ENCODE data around the gene SMYD3. TPM values are rescaled to one million over a fixed set of nuclear protein-coding genes. Genes with fewer than 3 reads are reported as not detected.

Gene SMYD3
- total RNA-seq, 1 donor from 2014 or later = 80.8 TPM

GRCh38 chr1:246320286-246320685 is 186.8 kb downstream of the SMYD3 start:
- Histone ChIP-seq H4K20me1 (ENCODE audit: insufficient read depth, low read length) (no peaks in the 10 kb centered on the region), H3K79me2 (ENCODE audit: insufficient read depth, low read length) (no peaks in the 10 kb centered on the region), H3K27me3 (ENCODE audit: insufficient read depth, low read length) (no peaks in the 10 kb centered on the region), H2AFZ (ENCODE audit: low read depth, low read length) (no peak overlapping the region), H3K27ac (ENCODE audit: low read depth, low read length) (no peak overlapping the region), H3K4me3 (ENCODE audit: insufficient read depth, low read depth, low read length) (no peak overlapping the region), H3K9ac (ENCODE audit: low read length) (no peak overlapping the region), H3K9me3 (ENCODE audit: insufficient read depth, low read depth, low read length) (no peaks in the 10 kb centered on the region), H3K36me3 (ENCODE audit: insufficient read depth, low read length) (no peaks in the 10 kb centered on the region), H3K4me1 (ENCODE audit: insufficient read depth, low read length) (peaks cover 6% of the 10 kb centered on the region), H3K4me2 (ENCODE audit: low read length) (no peak overlapping the region)
- TF ChIP-seq EZH2 (IDR thresholded peaks at IDR 0.05; ENCODE audit: insufficient read depth, low read length) = no peak
- peaks cover 7% of the 10 kb centered on the region for H3K4me1 Mint-ChIP-seq (ENCODE audit: low read depth, unreplicated experiment)
- no peak overlapping the region for H3K4me3 Mint-ChIP-seq (ENCODE audit: unreplicated experiment)
- DNase-seq (ENCODE audit: low read depth) (no peak), FAIRE-seq (no peak)
- H3K36me3 Mint-ChIP-seq (ENCODE audit: low read depth, unreplicated experiment) = peaks cover 2% of the 10 kb centered on the region
- H3K9me3 Mint-ChIP-seq (ENCODE audit: unreplicated experiment) = no peaks in the 10 kb centered on the region
- H3K27me3 Mint-ChIP-seq (ENCODE audit: low read depth, unreplicated experiment) = no peaks in the 10 kb centered on the region
- H3K27ac Mint-ChIP-seq (ENCODE audit: unreplicated experiment) = no peak overlapping the region

DNA sequence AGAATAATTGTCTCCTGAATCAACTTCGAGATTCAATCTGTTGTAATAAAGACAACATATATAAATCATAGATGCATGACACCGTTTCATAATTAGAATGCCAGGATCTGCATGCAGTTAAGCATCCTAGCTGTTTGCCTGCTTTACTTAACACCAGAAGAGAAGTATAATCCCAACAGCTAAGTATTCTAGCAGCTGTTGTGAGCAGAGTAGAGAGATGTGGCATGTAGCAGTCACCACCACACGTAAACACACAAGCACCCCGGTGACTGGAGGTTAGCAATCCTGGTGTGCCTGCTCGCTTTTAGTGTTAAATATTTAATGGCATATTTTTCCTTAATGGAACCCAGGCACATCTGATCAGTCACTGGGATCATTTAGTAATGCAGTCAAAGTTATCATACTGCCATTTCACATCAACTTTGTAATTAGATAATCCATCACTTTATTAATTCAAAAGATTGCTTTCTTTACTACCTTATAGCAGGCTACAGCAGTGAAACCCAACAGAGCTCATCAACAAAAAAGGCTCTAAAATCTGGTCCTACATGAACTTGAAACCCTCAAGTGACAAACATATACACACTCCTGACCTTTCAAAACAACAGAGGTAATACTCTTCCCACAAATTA is 187.9 kb downstream of the SMYD3 start:
- Histone ChIP-seq H3K27ac (ENCODE audit: low read depth, low read length) (no peak overlapping the region), H3K4me1 (ENCODE audit: insufficient read depth, low read length) (peaks cover 6% of the 10 kb centered on the region), H3K4me2 (ENCODE audit: low read length) (no peak overlapping the region), H3K79me2 (ENCODE audit: insufficient read depth, low read length) (no peaks in the 10 kb centered on the region), H3K27me3 (ENCODE audit: insufficient read depth, low read length) (no peaks in the 10 kb centered on the region), H2AFZ (ENCODE audit: low read depth, low read length) (no peak overlapping the region), H3K36me3 (ENCODE audit: insufficient read depth, low read length) (no peaks in the 10 kb centered on the region), H3K9ac (ENCODE audit: low read length) (no peak overlapping the region), H3K9me3 (ENCODE audit: insufficient read depth, low read depth, low read length) (no peaks in the 10 kb centered on the region), H3K4me3 (ENCODE audit: insufficient read depth, low read depth, low read length) (no peak overlapping the region), H4K20me1 (ENCODE audit: insufficient read depth, low read length) (no peaks in the 10 kb centered on the region)
- DNase-seq (ENCODE audit: low read depth) (no peak), FAIRE-seq (peak; percentile 45)
- Mint-ChIP-seq H3K27ac (ENCODE audit: unreplicated experiment) (no peak overlapping the region), H3K4me3 (ENCODE audit: unreplicated experiment) (no peak overlapping the region), H3K4me1 (ENCODE audit: low read depth, unreplicated experiment) (peaks cover 5% of the 10 kb centered on the region), H3K36me3 (ENCODE audit: low read depth, unreplicated experiment) (no peaks in the 10 kb centered on the region), H3K9me3 (ENCODE audit: unreplicated experiment) (no peaks in the 10 kb centered on the region), H3K27me3 (ENCODE audit: low read depth, unreplicated experiment) (no peaks in the 10 kb centered on the region)
- TF ChIP-seq CTCF (IDR thresholded peaks at IDR 0.05; ENCODE audit: insufficient read depth, low read depth, low read length) (no peak), EZH2 (IDR thresholded peaks at IDR 0.05; ENCODE audit: insufficient read depth, low read length) (no peak)

- no peak overlapping the region for H3K27ac ChIP-seq (ENCODE audit: low read depth, low read length)
- no peaks in the 10 kb centered on the region for H3K36me3 Mint-ChIP-seq (ENCODE audit: low read depth, unreplicated experiment)
- no peak overlapping the region for H3K4me3 ChIP-seq (ENCODE audit: insufficient read depth, low read depth, low read length)
- H3K9me3 ChIP-seq (ENCODE audit: insufficient read depth, low read depth, low read length) = no peaks in the 10 kb centered on the region
- H3K9ac ChIP-seq (ENCODE audit: low read length) = no peak overlapping the region
- peaks cover 6% of the 10 kb centered on the region for H3K4me1 ChIP-seq (ENCODE audit: insufficient read depth, low read length)
- no peak overlapping the region for H3K4me2 ChIP-seq (ENCODE audit: low read length)
- H3K36me3 ChIP-seq (ENCODE audit: insufficient read depth, low read length) = no peaks in the 10 kb centered on the region
- H4K20me1 ChIP-seq (ENCODE audit: insufficient read depth, low read length) = no peaks in the 10 kb centered on the region
- H3K4me3 Mint-ChIP-seq (ENCODE audit: unreplicated experiment) = no peak overlapping the region
- TF ChIP-seq CTCF (IDR thresholded peaks at IDR 0.05; ENCODE audit: insufficient read depth, low read depth, low read length) (no peak), EZH2 (IDR thresholded peaks at IDR 0.05; ENCODE audit: insufficient read depth, low read length) (no peak)
- H3K27me3 Mint-ChIP-seq (ENCODE audit: low read depth, unreplicated experiment) = no peaks in the 10 kb centered on the region
- no peak overlapping the region for H2AFZ ChIP-seq (ENCODE audit: low read depth, low read length)
- DNase-seq (ENCODE audit: low read depth) (no peak), FAIRE-seq (no peak)
- H3K9me3 Mint-ChIP-seq (ENCODE audit: unreplicated experiment) = no peaks in the 10 kb centered on the region
- no peaks in the 10 kb centered on the region for H3K27me3 ChIP-seq (ENCODE audit: insufficient read depth, low read length)
- no peaks in the 10 kb centered on the region for H3K79me2 ChIP-seq (ENCODE audit: insufficient read depth, low read length)
- H3K27ac Mint-ChIP-seq (ENCODE audit: unreplicated experiment) = no peak overlapping the region
- H3K4me1 Mint-ChIP-seq (ENCODE audit: low read depth, unreplicated experiment) = peaks cover 5% of the 10 kb centered on the region
Observed at GRCh38 chr1:246318622-246319021, 188.5 kb downstream of the SMYD3 start.

Data from astrocyte (in vitro differentiated cells and primary cell).